OCI-LY1 (cell line): Measurements from ENCODE around the gene ACHE.

Source experiments
- EZH2 ChIP-seq: fragments of 200-600 bp; sonication (generic), shearing (Covaris generic); IDR thresholded peaks from 2 replicates; pipeline ENCODE4 v1.8.0; 2017; ENCODE audit warnings: borderline replicate concordance, mixed run types, mild to moderate bottlenecking, antibody characterized with exemption, low read length, moderate library complexity, mixed read lengths
- TF ChIP-seq, protein P1 (sequence below): fragments of 200-600 bp; sonication (generic), shearing (Covaris generic); IDR thresholded peaks from 2 replicates; pipeline ENCODE4 v1.5.1; 2017; ENCODE audit warnings: mild to moderate bottlenecking, antibody characterized with exemption, low read length, moderate library complexity, mixed read lengths

DNA sequence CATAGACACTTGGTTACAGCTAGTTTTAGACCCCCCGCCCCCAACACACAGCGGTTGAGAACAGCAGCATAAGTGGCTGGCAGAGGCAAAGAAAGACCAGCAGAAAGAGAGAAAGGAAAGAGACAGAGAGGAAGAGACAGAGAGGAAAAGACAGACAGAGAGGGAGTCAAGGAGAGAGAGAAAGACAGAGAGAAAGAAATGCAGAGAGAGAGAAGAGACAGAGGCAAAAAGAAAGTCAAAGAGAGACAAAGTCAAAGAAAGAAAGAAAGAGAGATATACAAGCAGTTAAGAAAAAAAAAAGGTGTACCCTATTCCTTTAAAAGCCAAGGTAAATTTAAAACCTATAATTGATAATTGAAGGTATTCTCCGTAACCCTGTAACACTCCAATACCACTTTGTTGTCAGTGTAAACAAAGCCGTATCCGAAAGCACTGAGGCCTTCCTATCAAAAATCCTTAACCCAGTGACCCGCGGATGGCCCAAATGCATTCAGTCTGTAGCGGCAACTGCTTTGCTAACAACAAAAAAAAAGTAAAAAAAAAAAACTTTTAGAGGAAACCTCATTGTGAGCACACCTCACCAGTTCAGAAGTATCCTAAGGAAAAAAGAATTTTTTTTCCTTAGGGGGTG, 55.1 kb downstream of the ACHE start:
- TF ChIP-seq, protein P1, sequence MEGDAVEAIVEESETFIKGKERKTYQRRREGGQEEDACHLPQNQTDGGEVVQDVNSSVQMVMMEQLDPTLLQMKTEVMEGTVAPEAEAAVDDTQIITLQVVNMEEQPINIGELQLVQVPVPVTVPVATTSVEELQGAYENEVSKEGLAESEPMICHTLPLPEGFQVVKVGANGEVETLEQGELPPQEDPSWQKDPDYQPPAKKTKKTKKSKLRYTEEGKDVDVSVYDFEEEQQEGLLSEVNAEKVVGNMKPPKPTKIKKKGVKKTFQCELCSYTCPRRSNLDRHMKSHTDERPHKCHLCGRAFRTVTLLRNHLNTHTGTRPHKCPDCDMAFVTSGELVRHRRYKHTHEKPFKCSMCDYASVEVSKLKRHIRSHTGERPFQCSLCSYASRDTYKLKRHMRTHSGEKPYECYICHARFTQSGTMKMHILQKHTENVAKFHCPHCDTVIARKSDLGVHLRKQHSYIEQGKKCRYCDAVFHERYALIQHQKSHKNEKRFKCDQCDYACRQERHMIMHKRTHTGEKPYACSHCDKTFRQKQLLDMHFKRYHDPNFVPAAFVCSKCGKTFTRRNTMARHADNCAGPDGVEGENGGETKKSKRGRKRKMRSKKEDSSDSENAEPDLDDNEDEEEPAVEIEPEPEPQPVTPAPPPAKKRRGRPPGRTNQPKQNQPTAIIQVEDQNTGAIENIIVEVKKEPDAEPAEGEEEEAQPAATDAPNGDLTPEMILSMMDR: no peak
- no peak for TF ChIP-seq EZH2
